DMS53 treated with DMSO at 0.1 percent for 48 hours (cell line): ENCODE results near the gene GOPC.
A peak's percentile ranks its signal among the peaks of the same experiment; 100 is the strongest.
"Not testable (repeated sequence)": the region's sequence is repeated elsewhere in the genome, so short reads cannot be mapped to it uniquely, and the experiment has no call there.

Experiments
- DNase-seq: peaks from one replicate; lab custom pipeline; 2025; ENCODE audit not compliant: unreplicated experiment; lab: John Stamatoyannopoulos, UW

The GOPC gene

DNA sequence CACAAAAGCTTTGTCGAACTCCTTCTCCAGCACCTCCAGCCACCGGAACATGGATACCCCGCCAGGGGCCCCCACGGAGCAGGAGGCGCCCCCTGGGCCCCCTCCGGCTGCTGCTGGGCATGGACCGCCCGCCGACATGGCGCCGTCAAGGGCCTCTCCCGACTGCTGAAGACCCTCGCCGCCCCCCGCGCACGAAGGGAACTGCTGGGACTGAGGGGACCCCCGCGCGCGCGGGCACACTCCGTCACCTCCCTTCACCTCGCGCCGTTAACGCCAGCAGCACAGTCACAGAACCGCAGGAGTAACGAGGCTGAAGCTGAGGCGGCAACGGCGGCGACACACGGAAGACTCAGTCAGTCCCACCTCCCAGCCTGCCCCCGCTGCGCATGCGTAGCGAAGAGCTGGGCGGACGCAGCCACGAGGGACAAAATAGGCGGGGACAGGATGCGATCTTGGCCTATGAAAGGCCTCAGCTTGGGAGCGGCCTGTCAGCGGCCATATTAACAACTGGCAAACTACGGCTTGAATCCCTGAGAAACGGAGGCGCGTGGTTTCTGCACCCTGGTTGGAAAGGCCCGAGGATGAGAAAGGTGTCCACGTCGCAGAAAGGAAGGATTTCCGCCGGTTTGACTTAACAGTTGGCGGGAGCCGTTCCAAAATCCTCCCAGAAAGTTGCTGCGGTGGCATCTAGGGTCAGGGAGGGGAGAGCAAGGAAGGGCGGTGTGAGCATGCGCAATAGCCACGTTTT, at the start of gene GOPC:
GOPC (minus strand) TSS at position 361 of the 748 bp plus-strand sequence; CDS start at position 138, 223 bp downstream.
- DNase-seq = peak; percentile 88

- DNase-seq = not testable (repeated sequence)
Observed at GRCh38 chr6:117651984-117652383, 49.7 kb upstream of the GOPC start.

- DNase-seq = no peak
Observed at GRCh38 chr6:117642976-117643375, 40.7 kb upstream of the GOPC start.

GRCh38 chr6:117637770-117638169, 35.5 kb upstream of the GOPC start:
- DNase-seq = no peak

DNA sequence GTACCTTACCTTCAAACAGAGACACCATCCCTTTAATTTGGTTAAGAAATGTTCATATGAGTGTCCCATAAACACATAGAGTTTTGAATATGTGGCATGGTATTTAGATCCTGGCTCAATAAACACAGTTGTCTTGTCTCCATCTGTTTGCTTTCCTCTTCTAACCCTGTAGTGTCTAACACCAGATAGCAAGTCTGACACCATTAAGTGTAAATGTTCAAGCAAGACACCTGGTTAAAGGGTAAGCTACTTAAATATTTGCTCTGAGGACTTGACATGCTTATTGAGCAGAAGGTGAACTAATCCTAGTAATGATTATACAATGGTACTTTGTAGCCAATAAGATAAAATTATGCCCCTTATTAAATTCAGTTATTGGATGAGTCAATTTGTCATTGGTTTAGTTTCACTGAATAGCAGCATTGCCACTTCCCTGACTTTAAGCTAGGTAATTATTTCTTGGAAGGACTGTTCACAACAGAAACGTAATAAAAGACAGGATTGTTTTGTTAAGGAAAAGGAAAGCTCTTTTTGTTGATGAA, 26.9 kb upstream of the GOPC start:
- peak; percentile 81 for DNase-seq

DNA sequence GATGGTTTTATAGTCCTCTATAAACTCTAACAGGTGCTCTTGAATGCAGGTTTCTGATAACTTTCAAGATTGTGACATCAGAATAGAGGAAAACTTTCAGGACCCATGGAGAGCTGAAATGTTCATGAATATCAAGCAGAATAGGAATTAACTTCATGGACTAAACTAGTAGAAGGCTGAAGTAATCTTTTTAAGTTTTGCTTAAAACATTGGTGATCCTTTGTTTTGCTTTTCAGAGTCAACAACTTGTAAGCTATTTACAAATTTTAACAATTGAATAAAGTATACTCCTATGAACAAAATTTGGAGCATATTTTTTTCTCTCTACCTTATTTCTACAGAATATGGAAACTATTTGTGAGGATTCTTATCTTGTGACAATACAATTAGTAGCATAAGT, 25.2 kb upstream of the GOPC start:
- DNase-seq = no peak

- no peak for DNase-seq
Observed at GRCh38 chr6:117624869-117625481, 22.7 kb upstream of the GOPC start.

DNA sequence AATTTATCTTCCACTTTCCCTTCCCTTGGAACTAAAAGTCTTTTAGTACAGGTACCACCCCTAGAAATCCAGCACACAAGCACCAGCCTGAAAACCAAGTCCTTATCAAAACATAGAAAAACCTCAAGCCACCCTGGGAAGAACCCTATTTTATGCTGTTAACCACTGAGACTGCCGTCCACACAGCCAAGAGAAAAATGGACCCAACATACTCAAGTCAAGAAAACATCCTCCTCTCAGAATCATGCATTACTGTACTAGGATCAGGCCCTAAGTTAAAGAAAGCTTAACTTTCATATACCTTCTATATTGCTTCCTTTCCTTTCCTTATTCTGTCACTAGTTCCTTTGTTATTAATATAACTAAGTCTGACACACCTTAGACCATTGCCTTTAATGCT, 16.9 kb upstream of the GOPC start:
- no peak for DNase-seq

GRCh38 chr6:117617210-117618035, 15.1 kb upstream of the GOPC start:
- no peak for DNase-seq

DNA sequence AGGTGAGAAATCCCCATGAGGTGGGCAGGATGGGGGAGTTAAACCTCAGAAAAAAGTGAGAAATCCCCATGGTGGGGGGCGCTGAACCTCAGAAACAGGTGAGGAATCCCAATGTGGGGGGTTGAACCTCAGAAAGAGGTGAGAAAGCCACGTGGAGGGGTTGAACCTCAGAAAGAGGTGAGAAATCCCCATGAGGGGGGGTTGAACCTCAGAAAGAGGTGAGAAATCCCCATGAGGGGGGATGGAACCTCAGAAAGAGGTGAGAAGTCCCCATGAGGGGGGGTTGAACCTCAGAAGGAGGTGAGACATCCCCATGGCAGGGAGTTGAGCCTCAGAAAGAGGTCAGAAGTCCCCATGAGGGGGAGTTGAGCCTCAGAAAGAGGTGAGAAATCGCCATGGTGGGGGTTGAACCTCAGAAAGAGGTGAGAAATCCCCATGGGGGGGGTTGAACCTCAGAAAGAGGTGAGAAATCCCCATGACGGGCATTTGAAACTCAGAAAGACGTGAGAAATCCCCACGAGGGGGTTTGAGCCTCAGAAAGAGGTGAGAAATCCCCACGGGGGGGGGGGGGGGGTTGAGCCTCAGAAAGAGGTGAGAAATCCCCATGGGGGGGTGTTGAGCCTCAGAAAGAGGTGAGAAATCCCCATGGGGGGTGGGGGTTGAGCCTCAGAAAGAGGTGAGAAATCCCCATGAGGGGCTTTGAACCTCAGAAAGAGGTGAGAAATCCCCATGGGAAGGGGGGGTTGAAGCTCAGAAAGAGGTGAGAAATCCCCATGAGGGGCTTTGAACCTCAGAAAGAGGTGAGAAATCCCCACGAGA, 14.3 kb upstream of the GOPC start:
- DNase-seq = no peak

DNA sequence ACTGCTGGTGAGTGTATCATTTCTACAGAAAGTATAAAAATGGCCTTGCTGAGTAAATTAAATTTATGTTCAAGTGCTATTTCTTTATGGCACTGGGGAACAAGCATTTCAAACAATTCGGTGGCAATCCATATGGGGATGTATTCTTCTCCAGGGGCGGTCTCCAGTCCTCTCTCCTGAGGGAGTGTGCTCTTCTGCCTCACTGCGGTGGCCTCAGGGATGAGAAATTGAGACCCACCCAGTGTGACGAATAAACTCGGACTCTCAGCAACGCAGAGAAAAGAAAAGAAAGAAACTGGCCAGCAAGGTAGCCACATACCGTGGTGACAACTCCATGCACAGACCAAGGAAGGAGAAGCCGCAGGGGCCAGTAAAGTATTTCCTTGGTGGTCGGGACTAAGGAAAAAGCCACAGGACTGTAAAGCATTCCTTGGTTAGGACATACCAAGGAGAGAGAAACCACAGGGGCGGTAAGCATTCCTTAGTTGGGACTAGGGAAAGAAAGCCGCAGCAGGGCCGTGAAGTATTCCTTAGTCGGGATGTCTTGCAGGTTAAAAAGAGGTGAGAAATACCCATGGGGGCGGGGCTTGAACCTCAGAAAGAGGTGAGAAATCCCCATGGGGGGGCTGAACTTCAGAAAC, 13.6 kb upstream of the GOPC start:
- DNase-seq = no peak

DNA sequence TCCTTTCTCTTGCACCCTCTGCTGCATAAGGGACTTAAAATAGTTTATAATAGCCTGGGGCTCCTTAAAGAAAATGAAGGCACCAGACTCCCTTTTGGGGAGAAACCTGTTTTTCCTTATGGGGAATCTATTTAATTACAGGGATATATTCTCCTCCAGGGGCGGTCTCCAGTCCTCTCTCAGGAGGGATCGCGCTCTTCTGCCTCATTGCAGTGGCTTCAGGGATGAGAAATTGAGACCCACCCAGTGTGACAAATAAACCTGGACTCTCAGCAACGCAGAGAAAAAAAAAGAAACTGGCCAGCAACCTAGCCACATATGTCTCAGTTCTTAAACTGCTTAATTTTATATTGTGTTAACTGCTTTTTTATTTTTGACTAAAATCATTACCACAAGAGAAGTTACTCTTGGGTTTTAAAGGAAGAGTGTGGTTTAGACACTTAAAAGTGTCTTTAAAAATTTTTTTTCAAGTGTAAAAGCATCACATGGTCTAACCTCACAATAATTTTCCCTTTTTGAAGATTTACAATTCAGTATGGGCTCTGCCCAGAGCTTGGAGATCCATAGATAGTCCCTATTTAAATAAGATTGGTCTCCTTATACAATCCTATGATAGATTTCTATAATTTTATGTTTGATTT, 11.7 kb upstream of the GOPC start:
- DNase-seq = no peak

GRCh38 chr6:117607511-117607910, 5.2 kb upstream of the GOPC start:
- DNase-seq = no peak

DNA sequence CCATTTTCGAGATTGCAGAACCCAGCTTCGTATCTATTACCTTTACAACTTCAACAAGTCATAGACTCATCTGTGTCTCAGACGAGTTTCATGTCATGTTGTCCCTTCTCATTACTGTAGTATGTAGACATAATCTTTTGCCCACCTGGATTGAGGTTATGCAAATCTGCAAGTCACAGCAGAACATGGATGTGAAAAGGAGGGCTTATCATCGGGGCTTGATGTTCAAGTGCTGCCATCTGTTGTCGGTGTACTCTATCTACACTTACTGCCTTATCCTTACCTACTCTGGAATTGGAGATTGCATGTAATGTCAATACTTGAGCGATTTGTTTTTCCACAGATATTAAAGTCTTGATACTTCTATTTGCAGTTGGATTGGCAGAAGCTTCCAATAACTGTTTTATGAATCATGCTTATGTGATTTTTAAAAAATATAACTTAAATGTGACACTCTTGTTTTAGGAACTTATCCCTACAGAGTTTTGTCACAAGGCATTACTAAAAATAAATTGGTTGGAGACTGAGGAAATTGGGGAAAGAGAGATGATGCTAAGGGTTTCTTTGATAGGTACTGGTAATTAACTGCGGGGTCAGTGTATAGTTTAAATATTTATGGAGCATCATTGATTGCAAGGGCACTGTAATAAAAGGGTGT, 3.0 kb upstream of the GOPC start:
- DNase-seq = peak; percentile 42

DNA sequence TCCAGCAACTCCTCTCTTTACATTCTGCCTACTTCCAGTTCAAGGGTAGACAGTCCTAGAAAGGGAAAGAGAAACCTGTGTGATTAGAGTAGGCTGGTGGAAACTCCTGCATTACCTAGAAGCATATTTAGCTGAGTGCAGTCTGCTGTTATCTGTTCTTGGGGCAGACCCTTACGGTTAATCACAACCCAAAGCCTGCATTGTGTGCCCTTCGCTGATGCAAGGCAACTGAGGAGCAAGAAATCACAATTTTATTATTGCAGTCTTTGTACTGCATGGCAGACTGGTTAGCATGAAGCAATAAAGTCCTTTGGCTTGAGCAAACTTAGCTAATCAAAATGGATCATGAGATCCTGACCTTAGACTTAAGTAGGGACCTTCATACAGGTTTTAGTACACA, 1.5 kb upstream of the GOPC start:
- DNase-seq = no peak

GRCh38 chr6:117602899-117603588, 733 bp upstream of the GOPC start:
- DNase-seq = peak; percentile 38

DNA sequence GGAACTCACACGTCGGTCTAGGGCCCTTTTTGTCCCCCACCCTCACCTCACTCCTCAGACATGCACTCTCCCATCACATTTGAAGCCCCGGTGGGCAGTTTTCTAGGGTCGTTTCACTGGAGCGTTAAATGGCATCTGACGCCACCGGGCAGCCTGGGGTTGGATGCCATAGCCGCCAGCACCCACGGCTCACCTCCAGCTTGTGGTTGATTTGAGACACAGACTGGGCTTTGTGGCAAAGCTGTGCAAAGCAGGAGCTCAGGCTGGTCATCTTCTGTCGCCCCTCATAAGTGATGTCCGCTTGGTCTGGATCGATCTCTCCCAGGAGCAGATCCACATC, 530 bp downstream of the GOPC start:
- no peak for DNase-seq

DNA sequence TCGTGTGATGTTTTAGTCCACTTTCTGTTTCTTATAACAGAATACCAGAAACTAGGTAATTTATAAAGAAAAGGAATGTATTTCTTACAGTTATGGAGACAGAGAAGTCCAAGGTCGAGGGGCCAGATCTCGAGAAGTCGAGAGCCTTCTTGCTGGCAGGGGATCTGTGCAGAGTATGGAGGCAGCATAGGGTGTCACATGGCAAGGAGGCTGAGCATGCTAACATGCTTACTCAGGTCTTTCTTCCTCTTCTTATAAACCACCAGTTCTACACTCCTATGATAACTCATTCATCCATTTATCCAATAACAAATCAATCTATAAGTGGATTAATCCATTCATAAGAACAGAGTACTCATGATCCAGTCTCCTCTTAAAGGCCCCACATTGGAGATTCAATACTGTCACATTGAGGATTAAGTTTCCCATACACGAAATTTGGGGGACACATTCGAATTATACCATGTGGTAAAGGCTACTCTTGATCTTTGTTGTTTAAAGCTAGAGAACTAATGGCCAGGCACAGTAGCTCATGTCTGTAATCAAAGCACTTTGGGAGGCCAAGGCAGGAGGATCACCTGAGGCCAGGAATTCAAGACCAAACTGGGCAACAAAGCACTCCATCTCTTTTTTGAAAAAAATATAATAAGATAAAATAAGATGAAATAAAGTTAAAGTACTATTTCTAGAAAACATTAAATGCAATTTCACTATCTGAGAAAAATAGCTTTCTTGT, 2.1 kb downstream of the GOPC start:
- no peak for DNase-seq
